Heart right ventricle (tissue), 16 donors: ENCODE measurements around the gene CDC42EP3. TPM values are rescaled to one million over a fixed set of nuclear protein-coding genes. Genes with fewer than 3 reads are reported as not detected.

ENCODE experiments used
- ATAC-seq, 8 donors: fragments of 200-7000 bp; cut with Tn5 transposase; one replicate each; pipeline ENCODE4 v1.9.1; 2020; ENCODE audit warnings: mild to moderate bottlenecking in 8 of 8, moderate library complexity in 8 of 8, moderate number of reproducible peaks in 1 of 8
- DNase-seq, 2 donors: peaks; one replicate each; pipeline ENCODE4 v3.0.0-alpha.2; 2020
- H3K27ac ChIP-seq, 10 donors: fragments of 200-600 bp; sonication (generic) in 2 of 10; one replicate each; pipeline versions ENCODE4 v1.5.0 to v1.8.0; 2020 to 2022; ENCODE audit warnings: mild to moderate bottlenecking in 3 of 10
- H3K27me3 ChIP-seq, 7 donors: fragments of 200-600 bp; one replicate each; pipeline ENCODE4 v1.8.0; 2021 to 2022; ENCODE audit warnings: mild to moderate bottlenecking in 2 of 7
- H3K36me3 ChIP-seq, 9 donors: fragments of 200-600 bp; sonication (generic) in 1 of 9; one replicate each; pipeline versions ENCODE4 v1.5.0 to v1.8.0; 2020 to 2022; ENCODE audit warnings: mild to moderate bottlenecking in 2 of 9
- H3K4me1 ChIP-seq, 9 donors: fragments of 200-600 bp; sonication (generic) in 1 of 9; one replicate each; pipeline versions ENCODE4 v1.5.0 to v1.8.0; 2020 to 2022; ENCODE audit warnings: mild to moderate bottlenecking in 4 of 9
- H3K4me3 ChIP-seq, 10 donors: fragments of 200-600 bp; sonication (generic) in 2 of 10; one replicate each; pipeline versions ENCODE4 v1.5.0 to v1.8.0; 2020 to 2022; ENCODE audit warnings: mild to moderate bottlenecking in 7 of 10, moderate library complexity in 2 of 10
- H3K9me3 ChIP-seq, 11 donors: fragments of 200-600 bp in 10 of 11; sonication (generic) in 2 of 11; one replicate each; pipeline versions ENCODE4 v1.5.0 to v1.8.0; 2013 to 2022; ENCODE audit warnings: mild to moderate bottlenecking in 2 of 11, control low read depth in 1 of 11, moderate library complexity in 1 of 11
- CTCF ChIP-seq, 9 donors: fragments of 200-600 bp; sonication (generic) in 2 of 9; IDR thresholded peaks; one replicate each; pipeline versions ENCODE4 v1.5.0 to v1.8.0; 2021 to 2022; ENCODE audit warnings: antibody characterized with exemption in 9 of 9, mild to moderate bottlenecking in 5 of 9, moderate library complexity in 1 of 9
- WGBS, 2 donors: extraction: QIAGEN DNeasy Blood & Tissue Kit; methylation state at CpG; one replicate each; pipeline ENCODE4 v1.1.7; 2013; ENCODE audit warnings: inconsistent platforms in 1 of 2; 5-methylcytosine and 5-hydroxymethylcytosine counted together
- intact Hi-C, 10 donors: fragments of 100-400 bp; cut with DNase I; formaldehyde crosslinking; loops; one replicate each; pipeline versions ENCODE4 v1.11.1 to v1.14.2; 2022
- polyA plus RNA-seq, 2 donors: library from polyadenylated mRNA; stranded (reverse); fragments of 200-250 nt; gene quantifications; one replicate each; pipeline ENCODE4 v1.2.3, GENCODE V29; 2013
- total RNA-seq, 10 donors: library from RNA; stranded (reverse); fragmentation: NEBNext Ultra II Directional in 3 of 10; extraction: Animal tissue kit (Norgen Biotek cat#: 25700) in 3 of 10; gene quantifications; one replicate each; pipeline versions ENCODE4 v1.2.1 to v1.2.4, GENCODE V29; 2021 to 2023
- donor health status: Arrhythmogenic right ventricular cardiomyopathy.
- donor health status: ischemic (EF 13 %, LVEDD 7.1; RV severe dilation, severe dysfunction).
- donor health status: healthy with polysubstance abuse.
- donor health status: DM: no; HTN: yes; CAD: no.
- donor health status: DM: no; HTN: no; CAD: no.
- donor health status: ischemic (EF 25% LVEDD 6.9; RV normal size, moderate dysfunction).
- donor health status: ischemic (EF 25% LVEDD 5.7; RV mildly dilated, moderate dysfunction).
- donor health status: healthy.
- donor health status: DM: yes; HTN: yes; CAD: no.
- donor health status: Ischemic cardiomyopathy.
- donor health status: ischemic (EF 35%, LVEDD 5.7; RV mildly dilated, moderate dysfunction).
- donor health status: nonischemic (EF 11% LVEDD 7.7; RV severe dilation, severe dysfunction).
- donor health status: DM: yes; HTN: yes; CAD: no.
- donor health status: PGD.
- donor health status: ischemic (EF 29% LVEDD 5.4; RV normal size, mild dysfunction).
- donor health status: nonischemic (EF 23%, LVEDD 6.1; RV moderate dilation, normal function).

CDC42EP3 gene
- total and polyA plus RNA-seq, 12 donors, result 28.4 to 188 (median 120) TPM

- H3K4me3 ChIP-seq, result no peak overlapping the region
- no peaks in the 10 kb centered on the region for H3K27me3 ChIP-seq
- no peaks in the 10 kb centered on the region for H3K36me3 ChIP-seq
- H3K9me3 ChIP-seq, result no peaks in the 10 kb centered on the region
- no peak overlapping the region for H3K27ac ChIP-seq
- DNase-seq (no peak), ATAC-seq (no peak)
- no peak for TF ChIP-seq CTCF (IDR thresholded peaks at IDR 0.05)
- intact Hi-C loops, result no loop called here
- H3K4me1 ChIP-seq, result peaks cover 0 to 52% (median 16%) of the 10 kb centered on the region in 9 donors
These were observed 51.5 kb downstream of the CDC42EP3 start for GRCh38 chr2:37619959-37620300.

GRCh38 chr2:37619230-37619958, 52.0 kb downstream of the CDC42EP3 start:
- ATAC-seq (no peak), DNase-seq (no peak)
- Histone ChIP-seq H3K27ac (no peak overlapping the region), H3K27me3 (no peaks in the 10 kb centered on the region), H3K9me3 (no peaks in the 10 kb centered on the region), H3K4me1 (peaks cover 0 to 49% (median 16%) of the 10 kb centered on the region in 9 donors), H3K36me3 (no peaks in the 10 kb centered on the region), H3K4me3 (no peak overlapping the region)
- intact Hi-C loops, result no loop called here
- no peak for TF ChIP-seq CTCF (IDR thresholded peaks at IDR 0.05)
- 78 to 82% methylated on average over 7 of the region's 7 CpGs for WGBS, 2 donors

- Histone ChIP-seq H3K4me1 (peaks cover 0 to 46% (median 16%) of the 10 kb centered on the region in 9 donors), H3K27me3 (no peaks in the 10 kb centered on the region), H3K27ac (peak overlapping the region in 1 of 10 donors; percentile 73), H3K36me3 (no peaks in the 10 kb centered on the region), H3K4me3 (no peak overlapping the region), H3K9me3 (no peaks in the 10 kb centered on the region)
- no peak for ATAC-seq
- TF ChIP-seq CTCF (IDR thresholded peaks at IDR 0.05), result no peak
- DNase-seq, result no peak
- WGBS, 2 donors, result 90 to 94% methylated on average over 3 of the region's 3 CpGs
- intact Hi-C loops, result no loop called here
These were observed 53.1 kb downstream of the CDC42EP3 start for GRCh38 chr2:37618326-37618725.

- no peak overlapping the region for H3K4me3 ChIP-seq
- 96 to 98% methylated on average over 14 of the region's 14 CpGs for WGBS, 2 donors
- no peak for TF ChIP-seq CTCF (IDR thresholded peaks at IDR 0.05)
- peaks cover 0 to 44% (median 16%) of the 10 kb centered on the region in 9 donors for H3K4me1 ChIP-seq
- ATAC-seq (no peak), DNase-seq (no peak)
- intact Hi-C loops, result no loop called here
- no peaks in the 10 kb centered on the region for H3K9me3 ChIP-seq
- no peaks in the 10 kb centered on the region for H3K27me3 ChIP-seq
- H3K27ac ChIP-seq, result peak overlapping the region in 2 of 10 donors; percentile 27 to 73
- no peaks in the 10 kb centered on the region for H3K36me3 ChIP-seq
These were observed 54.1 kb downstream of the CDC42EP3 start for GRCh38 chr2:37617119-37617892.
